Measurements from ENCODE around the gene E2F4. TPM values are rescaled to one million over a fixed set of nuclear protein-coding genes. Genes with fewer than 3 reads are reported as not detected.

E2F4 gene
- total and polyA plus RNA-seq, 2 donors (not counting 1 experiment from before 2014, with no cell fraction given): 42.4 to 59.9 TPM

DNA sequence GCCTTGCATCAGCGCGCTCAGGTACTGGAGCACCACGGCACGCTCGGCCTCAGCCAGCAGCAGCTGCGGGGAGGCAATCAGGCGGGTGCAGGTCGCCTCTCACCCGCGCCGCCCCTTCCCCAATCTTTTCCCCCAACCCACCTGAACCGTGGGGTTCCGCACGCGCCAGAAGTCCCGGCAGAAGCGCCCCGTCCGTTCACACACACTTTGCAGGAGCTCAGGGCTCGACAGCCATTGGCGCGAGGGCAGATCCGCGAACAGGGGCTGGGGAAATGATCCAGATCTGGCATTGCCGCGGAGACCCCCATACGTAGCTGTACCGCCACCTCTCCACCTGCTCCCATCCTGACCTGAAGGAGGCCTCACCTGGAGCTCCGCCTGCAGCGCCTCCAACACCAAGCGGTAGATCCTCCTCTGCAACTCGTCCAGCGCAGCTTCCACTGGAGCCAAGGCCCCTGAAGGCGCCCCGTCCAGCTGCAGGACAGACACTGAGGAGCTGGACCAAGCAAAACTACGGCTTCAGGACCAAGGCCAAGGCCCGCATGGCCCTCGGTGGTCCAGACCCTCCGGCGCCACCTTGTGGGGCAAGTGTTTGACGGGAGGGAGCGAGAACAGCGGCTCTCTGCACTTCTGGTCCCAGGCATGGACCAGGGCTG, 6.8 kb upstream of the E2F4 start:
- H3K4me3 ChIP-seq (replicated peaks in 1 of 4; ENCODE audit: control extremely low read depth in 1 of 4, insufficient read depth in 1 of 4, low read depth in 3 of 4, low read length in 4 of 4): peak overlapping the region in 2 of 4 experiments; percentile 21 to 63
- H3K4me1 ChIP-seq (ENCODE audit: control insufficient read depth, extremely low read depth, insufficient read depth, low read length): peaks cover 24% of the 10 kb centered on the region
- peaks cover 3% of the 10 kb centered on the region for H3K36me3 ChIP-seq (ENCODE audit: control insufficient read depth, insufficient read depth, low read length)
- TF ChIP-seq EZH2 (IDR thresholded peaks at IDR 0.05; ENCODE audit: low read length, missing control alignments): no peak
- TF ChIP-seq CTCF (conservative IDR thresholded peaks at IDR 0.05 in 1 of 2, IDR thresholded peaks at IDR 0.05 in 1 of 2; ENCODE audit: low read depth in 1 of 2, low read length in 2 of 2): peak; percentile 64 to 87
- no peak overlapping the region for H3K27ac ChIP-seq (ENCODE audit: insufficient read depth, low read length)
- no peaks in the 10 kb centered on the region for H3K27me3 ChIP-seq (ENCODE audit: control insufficient read depth, insufficient read depth, low read length)
- H2AFZ ChIP-seq (ENCODE audit: low read length): no peak overlapping the region
- H4K20me1 ChIP-seq (ENCODE audit: control insufficient read depth, extremely low read depth, insufficient read depth, low read length): no peaks in the 10 kb centered on the region
- peak overlapping the region; percentile 39 for H3K4me2 ChIP-seq (ENCODE audit: extremely low read depth, insufficient read depth, low read length)
- DNase-seq (ENCODE audit: low read depth in 2 of 2): peak; percentile 83 to 92
- H3K9me3 ChIP-seq (ENCODE audit: control insufficient read depth, insufficient read depth, low read depth, low read length): no peaks in the 10 kb centered on the region
- H3K79me2 ChIP-seq (ENCODE audit: control insufficient read depth, insufficient read depth, low read length): peaks cover 9% of the 10 kb centered on the region
- no peak overlapping the region for H3K9ac ChIP-seq (ENCODE audit: insufficient read depth, low read length)

DNA sequence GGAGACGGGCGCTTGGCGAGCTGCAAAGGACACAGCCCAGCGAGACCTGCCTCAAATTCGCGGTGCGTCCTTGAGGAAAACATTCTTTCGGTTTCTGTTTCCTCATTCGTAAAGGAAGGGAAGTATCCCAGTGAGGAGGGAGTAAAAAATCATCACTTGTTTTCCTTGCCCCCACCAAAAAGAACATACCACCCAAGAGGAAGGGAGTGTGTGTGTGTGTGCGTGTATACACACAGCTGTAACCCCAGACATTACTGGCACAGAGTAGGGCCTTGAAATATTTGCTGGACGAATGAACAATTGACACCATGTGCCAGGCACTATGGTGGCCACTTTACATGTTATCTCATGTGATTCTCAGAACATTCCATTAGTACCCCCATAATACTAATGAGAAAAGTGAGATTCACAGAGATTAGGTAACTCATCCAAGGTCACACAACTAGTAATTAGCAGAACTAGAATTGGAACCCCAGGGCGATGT, 6.3 kb upstream of the E2F4 start:
- H3K79me2 ChIP-seq (ENCODE audit: control insufficient read depth, insufficient read depth, low read length): peaks cover 9% of the 10 kb centered on the region
- H3K4me2 ChIP-seq (ENCODE audit: extremely low read depth, insufficient read depth, low read length): peak overlapping the region; percentile 39
- H3K9ac ChIP-seq (ENCODE audit: insufficient read depth, low read length): no peak overlapping the region
- H3K4me1 ChIP-seq (ENCODE audit: control insufficient read depth, extremely low read depth, insufficient read depth, low read length): peaks cover 25% of the 10 kb centered on the region
- H3K9me3 ChIP-seq (ENCODE audit: control insufficient read depth, insufficient read depth, low read depth, low read length): no peaks in the 10 kb centered on the region
- H4K20me1 ChIP-seq (ENCODE audit: control insufficient read depth, extremely low read depth, insufficient read depth, low read length): no peaks in the 10 kb centered on the region
- no peaks in the 10 kb centered on the region for H3K27me3 ChIP-seq (ENCODE audit: control insufficient read depth, insufficient read depth, low read length)
- no peak for TF ChIP-seq EZH2 (IDR thresholded peaks at IDR 0.05; ENCODE audit: low read length, missing control alignments)
- TF ChIP-seq CTCF (conservative IDR thresholded peaks at IDR 0.05 in 1 of 2, IDR thresholded peaks at IDR 0.05 in 1 of 2; ENCODE audit: low read depth in 1 of 2, low read length in 2 of 2): no peak
- DNase-seq (ENCODE audit: low read depth in 2 of 2): no peak
- no peak overlapping the region for H3K27ac ChIP-seq (ENCODE audit: insufficient read depth, low read length)
- H2AFZ ChIP-seq (ENCODE audit: low read length): no peak overlapping the region
- H3K4me3 ChIP-seq (replicated peaks in 1 of 4; ENCODE audit: control extremely low read depth in 1 of 4, insufficient read depth in 1 of 4, low read depth in 3 of 4, low read length in 4 of 4): peak overlapping the region in 1 of 4 experiments; percentile 34
- no peaks in the 10 kb centered on the region for H3K36me3 ChIP-seq (ENCODE audit: control insufficient read depth, insufficient read depth, low read length)

DNA sequence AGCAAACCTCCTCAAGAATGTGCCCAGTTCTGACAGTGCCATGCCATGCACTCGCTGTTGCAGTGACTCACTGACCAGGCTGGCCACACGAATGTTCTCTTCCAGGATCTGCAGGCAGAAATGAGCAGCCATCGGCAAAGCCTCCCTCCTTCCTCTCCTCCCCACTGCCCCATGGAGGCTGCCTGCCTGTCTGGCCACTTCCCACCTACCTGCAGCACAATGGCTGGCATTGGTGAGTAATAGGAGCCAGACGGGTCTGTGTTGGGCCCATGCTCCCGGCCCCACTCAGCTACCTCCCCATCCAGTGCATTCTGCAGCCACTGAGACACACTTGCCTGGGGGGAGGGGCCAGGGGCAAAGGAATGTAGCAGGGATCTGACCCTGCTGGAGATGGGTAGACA, 5.4 kb upstream of the E2F4 start:
- TF ChIP-seq EZH2 (IDR thresholded peaks at IDR 0.05; ENCODE audit: low read length, missing control alignments) (no peak), CTCF (conservative IDR thresholded peaks at IDR 0.05 in 1 of 2, IDR thresholded peaks at IDR 0.05 in 1 of 2; ENCODE audit: low read depth in 1 of 2, low read length in 2 of 2) (no peak)
- Histone ChIP-seq H3K9me3 (ENCODE audit: control insufficient read depth, insufficient read depth, low read depth, low read length) (no peaks in the 10 kb centered on the region), H2AFZ (ENCODE audit: low read length) (no peak overlapping the region), H3K27ac (ENCODE audit: insufficient read depth, low read length) (no peak overlapping the region), H3K4me3 (replicated peaks in 1 of 4; ENCODE audit: control extremely low read depth in 1 of 4, insufficient read depth in 1 of 4, low read depth in 3 of 4, low read length in 4 of 4) (no peak overlapping the region), H3K36me3 (ENCODE audit: control insufficient read depth, insufficient read depth, low read length) (no peaks in the 10 kb centered on the region), H3K79me2 (ENCODE audit: control insufficient read depth, insufficient read depth, low read length) (peaks cover 9% of the 10 kb centered on the region), H3K4me1 (ENCODE audit: control insufficient read depth, extremely low read depth, insufficient read depth, low read length) (peaks cover 25% of the 10 kb centered on the region), H3K27me3 (ENCODE audit: control insufficient read depth, insufficient read depth, low read length) (no peaks in the 10 kb centered on the region), H3K4me2 (ENCODE audit: extremely low read depth, insufficient read depth, low read length) (no peak overlapping the region), H3K9ac (ENCODE audit: insufficient read depth, low read length) (no peak overlapping the region), H4K20me1 (ENCODE audit: control insufficient read depth, extremely low read depth, insufficient read depth, low read length) (no peaks in the 10 kb centered on the region)
- no peak for DNase-seq (ENCODE audit: low read depth in 2 of 2)
